Hepatocyte (in vitro differentiated cells): ENCODE measurements around the gene DKK3. TPM values are rescaled to one million over a fixed set of nuclear protein-coding genes. Genes with fewer than 3 reads are reported as not detected.

Source experiments
- DNase-seq: peaks from one replicate; pipeline ENCODE4 v3.0.0-alpha.2; 2016; ENCODE audit warnings: low spot score
- H2AFZ ChIP-seq: fragments of 200-600 bp; sonication (generic); 2 replicates; pipeline ENCODE4 v1.6.0; 2016; ENCODE audit warnings: antibody characterized with exemption, mild to moderate bottlenecking
- H3K27ac ChIP-seq: fragments of 200-600 bp; sonication (generic); 2 replicates; pipeline ENCODE4 v1.5.1; 2016; ENCODE audit warnings: mild to moderate bottlenecking
- H3K27me3 ChIP-seq: fragments of 200-600 bp; sonication (generic); 2 replicates; pipeline ENCODE4 v1.6.1; 2016
- H3K36me3 ChIP-seq: fragments of 200-600 bp; sonication (generic); replicated peaks from 2 replicates; pipeline ENCODE4 v1.5.1; 2016; ENCODE audit warnings: low read depth; ENCODE audit not compliant: insufficient read depth
- H3K4me1 ChIP-seq: fragments of 200-600 bp; sonication (generic); 2 replicates; pipeline ENCODE4 v1.5.1; 2016; ENCODE audit warnings: mild to moderate bottlenecking, moderate library complexity; ENCODE audit not compliant: insufficient read depth
- H3K4me2 ChIP-seq: fragments of 200-600 bp; sonication (generic); 2 replicates; pipeline ENCODE4 v1.6.0; 2016
- H3K4me3 ChIP-seq: fragments of 200-600 bp; sonication (generic); 2 replicates; pipeline ENCODE4 v1.5.1; 2016; ENCODE audit warnings: mild to moderate bottlenecking
- H3K79me2 ChIP-seq: fragments of 200-600 bp; sonication (generic); 2 replicates; pipeline ENCODE4 v1.6.0; 2017; ENCODE audit warnings: mild to moderate bottlenecking
- H3K9me2 ChIP-seq: fragments of 200-600 bp; sonication (generic); replicated peaks from 2 replicates; pipeline ENCODE4 v1.6.0; 2017; ENCODE audit warnings: mild to moderate bottlenecking; ENCODE audit not compliant: insufficient read depth
- H3K9me3 ChIP-seq: fragments of 200-600 bp; sonication (generic); 2 replicates; pipeline ENCODE4 v1.5.1; 2016; ENCODE audit warnings: low read depth, mild to moderate bottlenecking
- H4K20me1 ChIP-seq: fragments of 200-600 bp; sonication (generic); 2 replicates; pipeline ENCODE4 v1.6.0; 2016; ENCODE audit warnings: mild to moderate bottlenecking; ENCODE audit not compliant: insufficient read depth, poor library complexity, severe bottlenecking
- EZH2 ChIP-seq: fragments of 200-600 bp; sonication (generic); IDR thresholded peaks from 2 replicates; pipeline ENCODE4 v1.6.1; 2016; ENCODE audit warnings: antibody characterized with exemption, mild to moderate bottlenecking, borderline replicate concordance
- EZH2phosphoT487 ChIP-seq: fragments of 200-600 bp; sonication (generic); IDR thresholded peaks from one replicate; pipeline ENCODE4 v1.6.1; 2018; ENCODE audit warnings: antibody characterized with exemption, mild to moderate bottlenecking, low read depth, moderate library complexity; ENCODE audit not compliant: unreplicated experiment, severe bottlenecking
- WGBS: methylation state at CpG from one replicate; pipeline ENCODE4 v1.1.6; 2016; ENCODE audit warnings: low lambda C conversion rate; ENCODE audit errors: missing lambda C conversion rate; 5-methylcytosine and 5-hydroxymethylcytosine counted together
- polyA plus RNA-seq: library from polyadenylated mRNA; unstranded; fragments of >200 nt; fragmentation: Nextera tagmentation; extraction: Ambion mirVana; gene quantifications from 2 replicates; pipeline ENCODE4 v1.2.1, GENCODE V29; 2016
- total RNA-seq: library from RNA; depleted of rRNA; stranded (reverse); fragments of >200 nt; gene quantifications from 2 replicates; pipeline ENCODE4 v1.2.3, GENCODE V29; 2014
- TF ChIP-seq, protein P1 (sequence below): fragments of 200-600 bp; sonication (generic); IDR thresholded peaks from 2 replicates; pipeline ENCODE4 v1.5.1; 2016; ENCODE audit warnings: antibody characterized with exemption, mild to moderate bottlenecking; ENCODE audit not compliant: poor library complexity

DKK3 gene
- total and polyA plus RNA-seq, 2 experiments from 2014 or later = 64.3 to 71.3 TPM

DNA sequence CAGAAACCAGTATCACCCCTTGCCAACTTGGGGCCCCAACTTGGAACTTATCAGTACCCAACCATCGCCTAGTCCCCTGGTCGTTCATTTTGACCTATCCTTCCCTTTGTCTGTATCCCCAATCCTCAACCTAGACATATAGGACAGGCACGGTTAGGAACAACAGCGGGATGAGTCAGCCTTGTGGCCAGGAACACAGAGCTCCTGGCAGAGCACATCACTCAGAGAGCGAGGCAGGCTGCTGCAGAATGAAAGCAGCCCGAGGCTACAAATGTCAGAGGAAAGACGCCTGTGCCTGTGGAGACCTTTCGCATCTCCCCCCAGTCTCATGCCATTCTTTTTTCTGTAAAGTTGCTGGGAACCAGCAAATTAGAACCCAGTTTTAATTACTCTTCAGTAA, 14.6 kb downstream of the DKK3 start:
- WGBS = 33% methylated on average over 8 of the region's 8 CpGs
- H2AFZ ChIP-seq = peak overlapping the region; percentile 3
- H3K9me2 ChIP-seq = no peaks in the 10 kb centered on the region

DNA sequence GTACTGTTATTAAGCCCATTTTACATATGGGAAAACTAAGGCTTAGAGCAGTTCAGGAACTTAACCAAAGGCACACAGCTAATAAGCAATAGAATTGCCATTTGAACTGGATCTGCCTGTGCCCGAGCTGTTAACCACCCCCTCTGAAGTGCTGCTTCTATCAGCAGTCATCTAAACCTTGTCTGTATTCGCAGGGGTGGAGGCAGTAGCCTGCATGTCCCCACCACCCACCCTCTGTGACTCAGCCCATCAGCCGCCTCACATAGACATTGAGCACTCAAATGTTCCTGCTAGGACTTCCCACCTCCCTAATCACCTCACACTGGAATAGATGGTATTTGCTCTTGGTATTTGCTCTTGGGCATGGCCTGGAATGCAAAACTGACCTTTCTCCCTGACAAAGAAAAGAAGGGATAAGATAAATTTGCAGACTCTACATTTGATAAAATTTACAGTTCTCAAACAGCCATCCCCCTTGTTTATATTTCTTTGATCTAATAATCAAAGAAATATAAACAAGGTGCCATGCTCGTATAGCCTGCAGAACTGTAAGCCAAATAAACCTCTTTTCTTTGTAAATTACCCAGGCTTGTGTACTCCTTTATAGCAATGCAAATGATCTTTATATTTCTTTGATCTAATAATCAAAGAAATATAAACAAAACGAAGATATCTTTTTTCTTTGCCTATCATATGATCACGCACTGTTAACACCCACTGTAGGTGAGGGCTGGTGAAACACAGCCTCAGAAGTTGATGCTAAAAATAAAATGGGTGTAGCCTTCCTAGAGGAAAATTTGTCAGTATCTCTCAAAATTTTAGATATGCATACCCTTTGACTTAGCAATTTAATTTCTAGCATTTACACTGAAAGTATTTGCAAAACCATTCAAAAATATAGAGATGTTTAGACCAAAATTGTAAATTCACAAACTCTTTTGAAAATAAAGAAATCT, 15.9 kb downstream of the DKK3 start:
- Histone ChIP-seq H3K27me3 (no peaks in the 10 kb centered on the region), H3K9me2 (no peaks in the 10 kb centered on the region), H2AFZ (no peak overlapping the region), H3K79me2 (no peaks in the 10 kb centered on the region), H3K4me1 (peaks cover 41% of the 10 kb centered on the region), H4K20me1 (no peaks in the 10 kb centered on the region), H3K36me3 (no peaks in the 10 kb centered on the region), H3K4me2 (peak overlapping the region; percentile 40), H3K9me3 (no peaks in the 10 kb centered on the region), H3K4me3 (no peak overlapping the region), H3K27ac (peak overlapping the region; percentile 38)
- peak; percentile 75 for DNase-seq
- 29% methylated on average over 6 of the region's 6 CpGs for WGBS
- TF ChIP-seq EZH2phosphoT487 = no peak

More for the DNA sequence above, 14.6 kb downstream of the DKK3 start:
- no peaks in the 10 kb centered on the region for H4K20me1 ChIP-seq
- H3K4me3 ChIP-seq = no peak overlapping the region
- peak; percentile 74 for DNase-seq
- no peaks in the 10 kb centered on the region for H3K36me3 ChIP-seq
- H3K4me2 ChIP-seq = peak overlapping the region; percentile 18
- peaks cover 36% of the 10 kb centered on the region for H3K4me1 ChIP-seq
- no peaks in the 10 kb centered on the region for H3K9me3 ChIP-seq
- no peaks in the 10 kb centered on the region for H3K27me3 ChIP-seq
- TF ChIP-seq, protein P1, sequence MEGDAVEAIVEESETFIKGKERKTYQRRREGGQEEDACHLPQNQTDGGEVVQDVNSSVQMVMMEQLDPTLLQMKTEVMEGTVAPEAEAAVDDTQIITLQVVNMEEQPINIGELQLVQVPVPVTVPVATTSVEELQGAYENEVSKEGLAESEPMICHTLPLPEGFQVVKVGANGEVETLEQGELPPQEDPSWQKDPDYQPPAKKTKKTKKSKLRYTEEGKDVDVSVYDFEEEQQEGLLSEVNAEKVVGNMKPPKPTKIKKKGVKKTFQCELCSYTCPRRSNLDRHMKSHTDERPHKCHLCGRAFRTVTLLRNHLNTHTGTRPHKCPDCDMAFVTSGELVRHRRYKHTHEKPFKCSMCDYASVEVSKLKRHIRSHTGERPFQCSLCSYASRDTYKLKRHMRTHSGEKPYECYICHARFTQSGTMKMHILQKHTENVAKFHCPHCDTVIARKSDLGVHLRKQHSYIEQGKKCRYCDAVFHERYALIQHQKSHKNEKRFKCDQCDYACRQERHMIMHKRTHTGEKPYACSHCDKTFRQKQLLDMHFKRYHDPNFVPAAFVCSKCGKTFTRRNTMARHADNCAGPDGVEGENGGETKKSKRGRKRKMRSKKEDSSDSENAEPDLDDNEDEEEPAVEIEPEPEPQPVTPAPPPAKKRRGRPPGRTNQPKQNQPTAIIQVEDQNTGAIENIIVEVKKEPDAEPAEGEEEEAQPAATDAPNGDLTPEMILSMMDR = no peak
- TF ChIP-seq EZH2phosphoT487 = no peak
- no peak for TF ChIP-seq EZH2
- H3K79me2 ChIP-seq = no peaks in the 10 kb centered on the region
- peak overlapping the region; percentile 52 for H3K27ac ChIP-seq

DNA sequence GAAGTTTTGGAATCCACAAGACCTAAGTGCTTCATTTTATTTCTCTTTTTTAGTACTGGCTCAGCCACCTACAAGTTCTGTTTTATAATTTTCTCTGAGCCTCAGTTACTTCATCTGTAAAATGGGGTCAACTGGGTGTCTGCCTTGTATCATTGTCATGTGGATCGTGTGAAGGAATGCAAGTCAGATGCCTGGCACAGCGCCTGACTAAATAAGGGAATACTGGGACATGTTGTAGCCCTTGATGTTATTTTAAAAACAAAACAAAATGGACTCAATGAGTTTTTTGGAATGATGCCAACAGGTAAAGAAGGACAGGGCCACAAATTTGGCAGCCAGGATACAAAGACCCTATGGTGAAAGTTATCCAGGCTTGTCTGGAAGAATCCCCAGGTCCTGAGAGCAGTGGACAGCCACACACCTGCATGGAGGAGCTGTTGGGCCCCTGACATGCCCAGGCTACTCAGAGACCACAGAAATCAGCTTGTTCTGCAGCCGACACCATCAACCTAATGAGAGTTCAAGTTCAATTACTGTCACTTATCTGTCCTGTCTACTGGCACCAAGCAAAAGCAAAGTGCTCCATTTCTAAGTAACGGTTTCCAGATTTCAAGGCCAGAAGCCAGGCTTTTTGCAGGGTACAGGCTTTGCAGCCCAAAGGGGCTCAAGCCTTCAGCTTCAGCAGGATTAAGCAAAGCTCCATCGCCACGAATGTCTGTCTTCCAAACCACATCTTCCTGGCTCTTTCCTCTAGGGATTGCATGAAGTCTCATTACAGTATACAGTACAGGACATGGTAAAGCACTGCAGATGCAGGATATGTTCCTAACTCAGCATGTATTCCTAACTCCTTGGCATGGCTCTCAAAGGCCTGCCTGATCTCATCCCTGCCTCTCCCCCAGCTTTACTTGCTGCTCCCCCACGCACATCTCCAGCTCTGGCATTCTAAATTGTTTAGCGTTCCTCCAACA, 18.4 kb downstream of the DKK3 start:
- H3K9me3 ChIP-seq = no peaks in the 10 kb centered on the region
- no peak for DNase-seq
- 73% methylated on average over 8 of the region's 8 CpGs for WGBS
- H3K9me2 ChIP-seq = no peaks in the 10 kb centered on the region
- H3K79me2 ChIP-seq = no peaks in the 10 kb centered on the region
- H3K27me3 ChIP-seq = no peaks in the 10 kb centered on the region
- no peak overlapping the region for H3K4me2 ChIP-seq
- peak overlapping the region; percentile 22 for H3K27ac ChIP-seq
- peaks cover 41% of the 10 kb centered on the region for H3K4me1 ChIP-seq
- H3K4me3 ChIP-seq = no peak overlapping the region
- H4K20me1 ChIP-seq = no peaks in the 10 kb centered on the region
- TF ChIP-seq, protein P1 = no peak
- TF ChIP-seq EZH2phosphoT487 (no peak), EZH2 (no peak)
- H3K36me3 ChIP-seq = no peaks in the 10 kb centered on the region
- H2AFZ ChIP-seq = no peak overlapping the region
